Spinal cord (tissue), 10 donors: ENCODE measurements around the gene ICAM1. TPM values are rescaled to one million over a fixed set of nuclear protein-coding genes. Genes with fewer than 3 reads are reported as not detected.

Source experiments
- DNase-seq, 6 donors: peaks; one replicate each; pipeline versions ENCODE4 v3.0.0 to v3.0.0-alpha.2; 2013 to 2015; ENCODE audit warnings: low spot score in 6 of 6, low read depth in 4 of 6
- H3K27ac ChIP-seq: one replicate; pipeline ENCODE4 v1.5.1; 2013; ENCODE audit warnings: low read depth, low read length, control low read depth
- H3K27me3 ChIP-seq: one replicate; pipeline ENCODE4 v1.6.1; 2013; ENCODE audit warnings: low read length; ENCODE audit not compliant: control insufficient read depth, insufficient read depth
- H3K36me3 ChIP-seq: one replicate; pipeline ENCODE4 v1.6.1; 2013; ENCODE audit warnings: low read length; ENCODE audit not compliant: control insufficient read depth, insufficient read depth
- H3K4me1 ChIP-seq: one replicate; pipeline ENCODE4 v1.6.1; 2013; ENCODE audit warnings: low read length; ENCODE audit not compliant: control insufficient read depth, insufficient read depth
- H3K4me3 ChIP-seq: one replicate; pipeline ENCODE4 v1.5.1; 2013; ENCODE audit warnings: low read depth, low read length, control low read depth
- H3K9me3 ChIP-seq: one replicate; pipeline ENCODE4 v1.6.1; 2013; ENCODE audit warnings: low read length; ENCODE audit not compliant: control insufficient read depth, insufficient read depth
- WGBS: methylation state at CpG from one replicate; pipeline ENCODE4 v1.1.5; 2013; ENCODE audit warnings: missing lambda C conversion rate; ENCODE audit not compliant: insufficient coverage; 5-methylcytosine and 5-hydroxymethylcytosine counted together
- polyA plus RNA-seq, 2 donors: library from polyadenylated mRNA; unstranded; fragments of 120-200 nt; gene quantifications; one replicate each; pipeline ENCODE4 v1.2.1, GENCODE V29; 2013; ENCODE audit not compliant: insufficient read length in 2 of 2
- total RNA-seq, 2 donors: library from RNA; depleted of rRNA in 1 of 2; stranded (reverse); fragments of 120-200 nt in 1 of 2; fragments of >200 nt in 1 of 2; gene quantifications; one replicate each; pipeline versions ENCODE4 v1.2.3 to v1.2.4, GENCODE V29; 2013 to 2014
- donor health status: healthy.

ICAM1 gene
- total and polyA plus RNA-seq, 4 donors: 2.5 to 10.4 (median 4.3) TPM

DNA sequence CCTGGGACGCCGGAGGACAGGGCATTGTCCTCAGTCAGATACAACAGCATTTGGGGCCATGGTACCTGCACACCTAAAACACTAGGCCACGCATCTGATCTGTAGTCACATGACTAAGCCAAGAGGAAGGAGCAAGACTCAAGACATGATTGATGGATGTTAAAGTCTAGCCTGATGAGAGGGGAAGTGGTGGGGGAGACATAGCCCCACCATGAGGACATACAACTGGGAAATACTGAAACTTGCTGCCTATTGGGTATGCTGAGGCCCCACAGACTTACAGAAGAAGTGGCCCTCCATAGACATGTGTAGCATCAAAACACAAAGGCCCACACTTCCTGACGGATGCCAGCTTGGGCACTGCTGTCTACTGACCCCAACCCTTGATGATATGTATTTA lies 14.5 kb downstream of the ICAM1 start:
- Histone ChIP-seq H3K36me3 (peaks cover 2% of the 10 kb centered on the region), H3K27me3 (peaks cover 46% of the 10 kb centered on the region), H3K9me3 (no peaks in the 10 kb centered on the region), H3K4me3 (no peak overlapping the region), H3K4me1 (peaks cover 31% of the 10 kb centered on the region), H3K27ac (no peak overlapping the region)
- DNase-seq: no peak
- whole genome bisulfite sequencing: 94% methylated on average over 2 of the region's 4 CpGs

DNA sequence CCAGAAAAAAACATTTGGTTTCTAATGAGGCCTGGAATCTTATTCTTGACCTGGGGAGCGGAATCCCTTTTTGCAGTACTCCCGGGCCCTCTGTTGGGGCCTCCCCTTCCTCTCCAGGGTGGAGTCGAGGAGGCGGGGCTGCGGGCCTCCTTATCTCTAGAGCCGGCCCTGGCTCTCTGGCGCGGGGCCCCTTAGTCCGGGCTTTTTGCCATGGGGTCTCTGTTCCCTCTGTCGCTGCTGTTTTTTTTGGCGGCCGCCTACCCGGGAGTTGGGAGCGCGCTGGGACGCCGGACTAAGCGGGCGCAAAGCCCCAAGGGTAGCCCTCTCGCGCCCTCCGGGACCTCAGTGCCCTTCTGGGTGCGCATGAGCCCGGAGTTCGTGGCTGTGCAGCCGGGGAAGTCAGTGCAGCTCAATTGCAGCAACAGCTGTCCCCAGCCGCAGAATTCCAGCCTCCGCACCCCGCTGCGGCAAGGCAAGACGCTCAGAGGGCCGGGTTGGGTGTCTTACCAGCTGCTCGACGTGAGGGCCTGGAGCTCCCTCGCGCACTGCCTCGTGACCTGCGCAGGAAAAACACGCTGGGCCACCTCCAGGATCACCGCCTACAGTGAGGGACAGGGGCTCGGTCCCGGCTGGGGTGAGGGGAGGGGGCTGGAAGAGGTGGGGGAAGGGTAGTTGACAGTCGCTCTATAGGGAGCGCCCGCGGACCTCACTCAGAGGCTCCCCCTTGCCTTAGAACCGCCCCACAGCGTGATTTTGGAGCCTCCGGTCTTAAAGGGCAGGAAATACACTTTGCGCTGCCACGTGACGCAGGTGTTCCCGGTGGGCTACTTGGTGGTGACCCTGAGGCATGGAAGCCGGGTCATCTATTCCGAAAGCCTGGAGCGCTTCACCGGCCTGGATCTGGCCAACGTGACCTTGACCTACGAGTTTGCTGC lies 16.1 kb downstream of the ICAM1 start, which contains the start of gene ICAM4:
Gene ICAM4, plus strand, starts transcription at position 153 of the 935 bp plus-strand sequence. Its CDS starts 58 bp downstream, at position 211.
- no peak within 1 kb of the TSS for H3K4me3 ChIP-seq
- H3K36me3 ChIP-seq: peaks cover 2% of the 10 kb centered on the region
- WGBS: 2% methylated on average over 58 of the region's 59 CpGs
- H3K27me3 ChIP-seq: peaks cover 63% of the 10 kb centered on the region
- no peaks in the 10 kb centered on the region for H3K9me3 ChIP-seq
- no peak within 1 kb of the TSS for H3K27ac ChIP-seq
- peaks cover 48% of the 10 kb centered on the region for H3K4me1 ChIP-seq
- no peak for DNase-seq

DNA sequence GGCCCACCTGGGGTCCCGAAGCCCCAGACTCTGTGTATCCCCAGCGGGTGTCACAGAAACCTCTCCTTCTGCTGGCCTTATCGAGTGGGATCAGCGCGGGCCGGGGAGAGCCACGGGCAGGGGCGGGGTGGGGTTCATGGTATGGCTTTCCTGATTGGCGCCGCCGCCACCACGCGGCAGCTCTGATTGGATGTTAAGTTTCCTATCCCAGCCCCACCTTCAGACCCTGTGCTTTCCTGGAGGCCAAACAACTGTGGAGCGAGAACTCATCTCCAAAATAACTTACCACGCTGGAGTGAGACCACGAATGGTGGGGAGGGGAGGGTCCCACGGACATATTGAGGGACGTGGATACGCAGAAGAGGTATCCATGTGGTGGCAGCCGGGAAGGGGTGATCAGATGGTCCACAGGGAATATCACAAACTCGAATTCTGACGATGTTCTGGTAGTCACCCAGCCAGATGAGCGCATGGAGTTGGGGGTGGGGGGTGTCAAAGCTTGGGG lies 17.8 kb downstream of the ICAM1 start:
- H3K4me1 ChIP-seq: peaks cover 61% of the 10 kb centered on the region
- DNase-seq: peak in 1 of 6 donors; percentile 51
- H3K36me3 ChIP-seq: peaks cover 5% of the 10 kb centered on the region
- under 1% methylated on average over 14 of the region's 23 CpGs for WGBS
- H3K27me3 ChIP-seq: peaks cover 74% of the 10 kb centered on the region
- no peak overlapping the region for H3K4me3 ChIP-seq
- no peaks in the 10 kb centered on the region for H3K9me3 ChIP-seq
- H3K27ac ChIP-seq: no peak overlapping the region

DNA sequence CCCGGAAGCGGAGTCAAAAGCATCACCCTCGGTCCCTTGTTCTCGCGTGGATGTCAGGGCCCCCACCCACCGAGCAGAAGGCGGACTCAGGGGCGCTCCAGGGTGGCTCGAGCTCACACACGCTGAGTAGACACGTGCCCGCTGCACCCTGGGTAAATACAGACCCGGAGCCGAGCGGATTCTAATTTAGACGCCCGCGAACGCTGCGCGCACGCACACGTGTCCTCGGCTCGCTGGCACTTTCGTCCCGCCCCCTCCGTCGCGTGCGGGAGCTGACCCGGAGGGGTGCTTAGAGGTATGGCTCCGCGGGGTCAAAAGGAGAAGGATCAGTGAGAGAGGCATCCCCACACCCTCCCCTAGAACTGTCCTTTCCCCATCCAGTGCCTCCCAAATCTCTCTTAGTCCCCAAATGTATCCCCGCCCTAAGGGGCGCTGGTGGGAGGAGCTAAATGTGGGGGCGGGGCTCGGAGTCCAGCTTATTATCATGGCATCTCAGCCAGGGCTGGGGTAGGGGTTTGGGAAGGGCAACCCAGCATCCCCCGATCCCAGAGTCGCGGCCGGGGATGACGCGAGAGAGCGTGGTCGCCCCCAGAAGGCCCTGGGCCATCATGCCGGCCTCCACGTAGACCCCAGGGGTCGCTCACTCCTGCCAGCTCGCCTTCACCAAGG lies 18.4 kb downstream of the ICAM1 start:
- H3K4me1 ChIP-seq: peaks cover 62% of the 10 kb centered on the region
- peaks cover 7% of the 10 kb centered on the region for H3K36me3 ChIP-seq
- H3K9me3 ChIP-seq: no peaks in the 10 kb centered on the region
- peak overlapping the region; percentile 9 for H3K4me3 ChIP-seq
- peak in 2 of 6 donors; percentile 61 to 77 for DNase-seq
- under 1% methylated on average over 38 of the region's 50 CpGs for WGBS
- H3K27ac ChIP-seq: no peak overlapping the region
- peaks cover 80% of the 10 kb centered on the region for H3K27me3 ChIP-seq

DNA sequence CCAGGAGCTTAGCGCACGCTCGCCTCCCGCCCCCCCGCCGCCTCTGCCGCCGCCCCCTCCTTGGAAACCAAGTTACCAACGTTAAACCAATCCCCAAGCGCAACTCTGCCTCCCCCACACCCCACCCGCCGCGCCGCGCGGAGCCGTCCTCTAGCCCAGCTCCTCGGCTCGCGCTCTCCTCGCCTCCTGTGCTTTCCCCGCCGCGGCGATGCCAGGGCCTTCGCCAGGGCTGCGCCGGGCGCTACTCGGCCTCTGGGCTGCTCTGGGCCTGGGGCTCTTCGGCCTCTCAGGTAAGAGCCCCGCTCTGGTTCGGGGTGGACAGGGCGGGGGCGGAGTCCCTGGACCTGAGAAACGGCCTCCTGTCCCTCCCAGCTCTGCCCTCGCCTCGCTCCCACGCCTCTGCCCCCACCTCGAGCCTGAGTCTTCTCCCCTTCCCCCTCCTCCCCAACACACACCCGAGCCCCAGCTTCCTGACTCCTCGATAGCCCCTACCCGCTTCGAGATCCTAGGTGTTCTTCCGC lies 19.0 kb downstream of the ICAM1 start, which contains the start of gene ICAM5:
Gene ICAM5, plus strand, starts transcription at position 117 of the 521 bp plus-strand sequence. Its CDS starts 92 bp downstream, at position 209.
- H3K27ac ChIP-seq: no peak within 1 kb of the TSS
- no peak for DNase-seq
- H3K9me3 ChIP-seq: no peaks in the 10 kb centered on the region
- peaks cover 86% of the 10 kb centered on the region for H3K27me3 ChIP-seq
- H3K4me1 ChIP-seq: peaks cover 62% of the 10 kb centered on the region
- WGBS: under 1% methylated on average over 40 of the region's 45 CpGs
- peaks cover 9% of the 10 kb centered on the region for H3K36me3 ChIP-seq
- H3K4me3 ChIP-seq: peak within 1 kb of the TSS; percentile 9

DNA sequence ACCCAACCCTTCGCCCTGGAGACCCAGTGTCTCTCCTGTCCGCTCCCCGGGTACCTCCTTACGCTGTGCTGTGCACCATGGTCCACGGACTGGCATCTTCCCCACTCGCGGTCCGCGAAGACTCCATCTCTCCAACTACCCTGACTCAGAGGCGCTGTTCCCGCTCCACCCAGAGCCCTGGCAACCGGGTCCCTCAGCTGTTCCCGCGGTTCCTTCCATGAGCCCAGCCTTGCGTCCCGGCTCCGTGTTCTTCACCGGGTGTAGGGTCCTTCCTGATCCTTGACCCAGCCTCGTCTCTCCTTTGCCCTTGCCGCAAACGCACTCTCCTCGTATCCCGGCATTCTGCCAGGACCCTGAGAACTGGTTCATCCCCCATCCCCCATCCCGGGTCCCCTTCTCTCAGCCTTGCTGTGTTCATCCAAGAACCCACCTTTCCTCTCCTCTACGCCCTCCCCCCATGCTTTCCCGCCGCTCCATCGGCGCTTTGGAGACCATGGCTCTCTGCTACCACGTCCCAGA lies 19.5 kb downstream of the ICAM1 start:
- Histone ChIP-seq H3K4me3 (peak overlapping the region; percentile 9), H3K9me3 (no peaks in the 10 kb centered on the region), H3K27ac (no peak overlapping the region), H3K27me3 (peaks cover 92% of the 10 kb centered on the region), H3K4me1 (peaks cover 66% of the 10 kb centered on the region), H3K36me3 (peaks cover 9% of the 10 kb centered on the region)
- under 1% methylated on average over 30 of the region's 30 CpGs for WGBS
- no peak for DNase-seq

DNA sequence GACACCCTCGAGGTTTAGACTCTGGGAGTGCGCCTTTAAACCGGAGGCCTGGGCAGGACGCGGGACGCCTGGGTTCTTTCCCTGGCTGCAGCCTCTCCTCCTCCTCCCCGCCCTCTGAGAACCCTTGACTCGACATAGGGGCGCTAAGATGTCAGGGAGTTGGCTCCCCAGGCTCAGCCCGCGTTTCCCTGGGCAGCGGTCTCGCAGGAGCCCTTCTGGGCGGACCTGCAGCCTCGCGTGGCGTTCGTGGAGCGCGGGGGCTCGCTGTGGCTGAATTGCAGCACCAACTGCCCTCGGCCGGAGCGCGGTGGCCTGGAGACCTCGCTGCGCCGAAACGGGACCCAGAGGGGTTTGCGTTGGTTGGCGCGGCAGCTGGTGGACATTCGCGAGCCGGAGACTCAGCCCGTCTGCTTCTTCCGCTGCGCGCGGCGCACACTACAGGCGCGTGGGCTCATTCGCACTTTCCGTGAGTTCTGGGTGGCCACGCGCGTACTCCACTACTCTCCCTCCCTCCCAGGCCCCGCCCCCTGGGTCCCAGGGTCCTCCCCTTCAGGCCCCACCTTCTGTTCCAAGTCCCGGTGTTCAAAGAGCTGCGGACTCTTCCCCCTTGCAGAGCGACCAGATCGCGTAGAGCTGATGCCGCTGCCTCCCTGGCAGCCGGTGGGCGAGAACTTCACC lies 20.1 kb downstream of the ICAM1 start:
- peak in 1 of 6 donors; percentile 26 for DNase-seq
- under 1% methylated on average over 57 of the region's 57 CpGs for WGBS
- H3K4me1 ChIP-seq: peaks cover 72% of the 10 kb centered on the region
- H3K27me3 ChIP-seq: peaks cover 97% of the 10 kb centered on the region
- no peak overlapping the region for H3K27ac ChIP-seq
- no peak overlapping the region for H3K4me3 ChIP-seq
- H3K9me3 ChIP-seq: no peaks in the 10 kb centered on the region
- peaks cover 9% of the 10 kb centered on the region for H3K36me3 ChIP-seq

DNA sequence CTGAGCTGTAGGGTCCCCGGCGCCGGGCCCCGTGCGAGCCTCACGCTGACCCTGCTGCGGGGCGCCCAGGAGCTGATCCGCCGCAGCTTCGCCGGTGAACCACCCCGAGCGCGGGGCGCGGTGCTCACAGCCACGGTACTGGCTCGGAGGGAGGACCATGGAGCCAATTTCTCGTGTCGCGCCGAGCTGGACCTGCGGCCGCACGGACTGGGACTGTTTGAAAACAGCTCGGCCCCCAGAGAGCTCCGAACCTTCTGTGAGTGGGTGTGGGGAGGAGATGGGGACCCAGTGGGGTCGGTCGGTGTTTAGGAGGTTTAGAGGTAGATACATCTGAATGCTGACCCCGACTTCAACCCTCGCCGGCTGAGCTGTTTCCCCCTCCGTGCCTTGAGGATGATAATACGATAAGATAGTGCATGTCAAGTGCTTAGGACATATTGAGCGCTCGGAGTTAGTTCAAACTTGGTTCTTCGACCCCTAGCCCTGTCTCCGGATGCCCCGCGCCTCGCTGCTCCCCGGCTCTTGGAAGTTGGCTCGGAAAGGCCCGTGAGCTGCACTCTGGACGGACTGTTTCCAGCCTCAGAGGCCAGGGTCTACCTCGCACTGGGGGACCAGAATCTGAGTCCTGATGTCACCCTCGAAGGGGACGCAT lies 20.8 kb downstream of the ICAM1 start:
- Histone ChIP-seq H3K27ac (no peak overlapping the region), H3K4me3 (peak overlapping the region; percentile 18), H3K36me3 (peaks cover 9% of the 10 kb centered on the region), H3K4me1 (peaks cover 77% of the 10 kb centered on the region), H3K27me3 (peaks cover 100% of the 10 kb centered on the region), H3K9me3 (no peaks in the 10 kb centered on the region)
- no peak for DNase-seq
- 3% methylated on average over 49 of the region's 49 CpGs for WGBS
